AG09319 (cell line): ENCODE data around the gene OTOS.

Experiments
- DNase-seq: peaks from one replicate; pipeline ENCODE4 v3.0.0-alpha.2; 2010; ENCODE audit warnings: low read depth; ENCODE audit errors: extremely low read depth
- CTCF ChIP-seq: IDR thresholded peaks from 2 replicates; pipeline ENCODE4 v1.5.1; 2011; ENCODE audit warnings: low read depth, mild to moderate bottlenecking, inconsistent platforms, low read length, moderate library complexity

OTOS gene

GRCh38 chr2:240109386-240109785 is 31.1 kb downstream of the OTOS start:
- no peak for TF ChIP-seq CTCF
- no peak for DNase-seq

GRCh38 chr2:240107477-240107796 is 33.0 kb downstream of the OTOS start:
- TF ChIP-seq CTCF: no peak
- no peak for DNase-seq

GRCh38 chr2:240106765-240107476 is 33.5 kb downstream of the OTOS start:
- TF ChIP-seq CTCF: no peak
- no peak for DNase-seq

GRCh38 chr2:240105982-240106381 is 34.5 kb downstream of the OTOS start:
- DNase-seq: no peak
- no peak for TF ChIP-seq CTCF

GRCh38 chr2:240103136-240103535 is 37.3 kb downstream of the OTOS start:
- no peak for TF ChIP-seq CTCF
- no peak for DNase-seq

- no peak for TF ChIP-seq CTCF
- no peak for DNase-seq
Observed at GRCh38 chr2:240098349-240098748, 42.1 kb downstream of the OTOS start.

- no peak for TF ChIP-seq CTCF
- no peak for DNase-seq
Observed at GRCh38 chr2:240095556-240096523, 44.6 kb downstream of the OTOS start.
